ENCODE data around the gene HCN2.

DNA sequence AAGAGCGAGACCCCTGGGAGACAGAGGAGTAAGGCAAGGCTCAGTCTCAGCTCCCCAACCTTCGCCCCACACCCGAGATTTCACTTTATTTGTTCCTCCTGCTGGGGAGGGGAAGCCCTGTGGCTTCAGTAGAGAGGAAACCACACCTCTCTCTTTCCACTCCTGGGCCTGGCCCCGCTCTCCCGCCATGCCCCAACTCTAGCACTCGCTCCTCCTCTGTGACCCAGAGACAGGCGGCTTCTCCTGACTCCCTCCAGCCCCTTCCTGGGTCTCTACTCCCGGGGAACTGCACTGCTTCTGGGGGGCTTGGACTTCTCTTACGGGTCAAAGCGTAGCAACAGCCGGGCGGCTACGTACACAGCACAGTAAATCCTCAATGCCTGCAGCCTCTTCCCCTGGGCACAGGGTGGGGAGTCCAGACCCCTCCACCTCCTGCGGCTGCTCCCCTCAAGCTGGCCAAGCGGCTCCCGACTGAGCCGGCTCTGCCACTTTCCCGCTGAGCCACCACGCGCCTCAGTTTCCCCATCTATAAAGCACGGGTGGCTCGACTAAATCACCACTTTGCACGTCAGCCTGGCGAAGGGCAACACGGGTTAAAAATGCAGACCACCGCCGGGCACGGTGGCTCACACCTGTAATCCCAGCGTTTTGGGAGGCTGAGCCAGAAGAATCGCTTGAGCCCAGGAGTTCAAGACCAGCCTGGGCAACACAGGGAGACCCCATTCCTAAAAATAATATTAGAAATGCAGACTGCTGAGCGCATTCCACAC is 71.9 kb downstream of the HCN2 start:
- TF ChIP-seq, protein P1, sequence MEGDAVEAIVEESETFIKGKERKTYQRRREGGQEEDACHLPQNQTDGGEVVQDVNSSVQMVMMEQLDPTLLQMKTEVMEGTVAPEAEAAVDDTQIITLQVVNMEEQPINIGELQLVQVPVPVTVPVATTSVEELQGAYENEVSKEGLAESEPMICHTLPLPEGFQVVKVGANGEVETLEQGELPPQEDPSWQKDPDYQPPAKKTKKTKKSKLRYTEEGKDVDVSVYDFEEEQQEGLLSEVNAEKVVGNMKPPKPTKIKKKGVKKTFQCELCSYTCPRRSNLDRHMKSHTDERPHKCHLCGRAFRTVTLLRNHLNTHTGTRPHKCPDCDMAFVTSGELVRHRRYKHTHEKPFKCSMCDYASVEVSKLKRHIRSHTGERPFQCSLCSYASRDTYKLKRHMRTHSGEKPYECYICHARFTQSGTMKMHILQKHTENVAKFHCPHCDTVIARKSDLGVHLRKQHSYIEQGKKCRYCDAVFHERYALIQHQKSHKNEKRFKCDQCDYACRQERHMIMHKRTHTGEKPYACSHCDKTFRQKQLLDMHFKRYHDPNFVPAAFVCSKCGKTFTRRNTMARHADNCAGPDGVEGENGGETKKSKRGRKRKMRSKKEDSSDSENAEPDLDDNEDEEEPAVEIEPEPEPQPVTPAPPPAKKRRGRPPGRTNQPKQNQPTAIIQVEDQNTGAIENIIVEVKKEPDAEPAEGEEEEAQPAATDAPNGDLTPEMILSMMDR (IDR thresholded peaks at IDR 0.05 in 8 of 11, conservative IDR thresholded peaks at IDR 0.05 in 3 of 11), result peak in 2 of 11 experiments; percentile 6 to 17
- peak in 1 of 3 donors; percentile 65 for TF ChIP-seq POLR2AphosphoS5 (IDR thresholded peaks at IDR 0.05)
